BLaER1 (cell line): ENCODE data around the gene SP3.
A peak's percentile ranks its signal among the peaks of the same experiment; 100 is the strongest.
"Not testable (repeated sequence)": the region's sequence is repeated elsewhere in the genome, so short reads cannot be mapped to it uniquely, and the experiment has no call there.

Experiments used
- H3K27ac ChIP-seq: shearing (Covaris generic); formaldehyde crosslinking; 2 replicates; pipeline ENCODE4 v1.8.1; 2022
- H3K27me3 ChIP-seq: shearing (Covaris generic); formaldehyde crosslinking; 2 replicates; pipeline ENCODE4 v1.8.1; 2022
- H3K36me3 ChIP-seq: shearing (Covaris generic); formaldehyde crosslinking; 2 replicates; pipeline ENCODE4 v1.8.1; 2022
- H3K4me1 ChIP-seq: shearing (Covaris generic); formaldehyde crosslinking; 2 replicates; pipeline ENCODE4 v1.8.1; 2022
- H3K4me2 ChIP-seq: shearing (Covaris generic); formaldehyde crosslinking; 2 replicates; pipeline ENCODE4 v1.8.1; 2022
- H3K4me3 ChIP-seq: shearing (Covaris generic); formaldehyde crosslinking; 2 replicates; pipeline ENCODE4 v1.8.1; 2022
- H3K9ac ChIP-seq: shearing (Covaris generic); formaldehyde crosslinking; 2 replicates; pipeline ENCODE4 v1.8.1; 2022
- H3K9me3 ChIP-seq: shearing (Covaris generic); formaldehyde crosslinking; 2 replicates; pipeline ENCODE4 v1.8.1; 2022
- H4K20me1 ChIP-seq: shearing (Covaris generic); formaldehyde crosslinking; 2 replicates; pipeline ENCODE4 v1.8.1; 2022
- Cebpa-rat ChIP-seq: shearing (Covaris generic); IDR thresholded peaks from 2 replicates; pipeline ENCODE4 v1.8.1; 2022

SP3 gene

DNA sequence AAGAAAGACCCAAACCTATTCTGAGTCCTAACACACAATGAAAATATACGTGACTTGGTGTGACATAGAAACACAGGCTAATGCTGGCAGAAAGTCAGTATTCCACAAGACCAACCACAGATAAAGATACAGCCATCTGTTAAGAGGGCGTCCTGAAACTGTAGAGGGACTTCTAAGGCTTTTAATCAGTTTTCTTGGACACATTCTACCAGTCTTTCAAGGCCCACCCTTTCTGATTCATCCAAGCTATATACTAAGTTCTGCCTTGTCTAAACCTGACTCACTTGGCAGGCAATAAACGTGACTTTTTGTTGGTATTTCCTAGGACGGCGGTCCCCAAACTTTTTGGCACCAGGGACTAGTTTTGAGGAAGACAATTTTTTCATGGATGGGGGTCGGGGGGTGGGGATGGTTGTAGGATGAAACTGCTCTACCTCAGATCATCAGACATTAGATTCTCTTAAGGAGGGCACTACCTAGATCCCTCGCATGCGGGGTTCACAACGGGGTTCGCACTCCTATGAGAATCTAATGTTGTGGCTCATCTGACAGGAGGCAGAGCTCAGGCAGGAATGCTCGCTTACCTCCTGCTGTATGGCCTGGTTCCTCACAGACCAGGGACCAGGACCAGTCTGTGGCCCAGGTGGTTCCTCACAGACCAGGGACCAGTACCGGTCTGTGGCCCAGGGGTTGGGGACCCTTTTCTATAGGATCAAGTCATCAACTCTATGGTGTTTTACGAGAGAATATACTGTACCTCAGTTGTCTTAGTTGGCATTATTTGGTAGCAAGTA is 61.4 kb downstream of the SP3 start:
- H4K20me1 ChIP-seq, result no peaks in the 10 kb centered on the region
- TF ChIP-seq Cebpa-rat, result no peak

DNA sequence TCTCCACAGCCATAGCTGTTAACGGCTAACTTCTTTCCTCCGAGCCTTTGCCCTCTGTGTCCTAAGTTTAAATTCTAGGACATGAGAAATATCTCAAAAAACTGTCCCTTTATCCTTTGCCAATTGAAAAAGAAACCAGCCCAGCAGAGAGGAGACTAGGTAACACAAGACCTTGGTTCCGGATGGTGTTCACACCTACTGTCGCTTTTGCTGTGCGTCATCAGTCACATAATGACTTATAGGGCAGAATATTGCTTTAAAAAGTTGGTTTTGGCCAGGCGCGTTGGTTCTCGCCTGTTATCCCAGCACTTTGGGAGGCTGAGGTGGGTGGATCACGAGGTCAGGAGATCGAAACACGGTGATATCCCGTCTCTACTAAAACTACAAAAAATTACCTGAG is 66.2 kb downstream of the SP3 start:
- Histone ChIP-seq H3K9ac (no peak overlapping the region), H3K36me3 (peaks cover 6% of the 10 kb centered on the region), H3K4me2 (no peak overlapping the region), H3K9me3 (no peaks in the 10 kb centered on the region), H3K27ac (no peak overlapping the region), H3K4me3 (no peak overlapping the region), H3K4me1 (peaks cover 32% of the 10 kb centered on the region), H3K27me3 (no peaks in the 10 kb centered on the region), H4K20me1 (no peaks in the 10 kb centered on the region)
- no peak for TF ChIP-seq Cebpa-rat

More for the DNA sequence above, 61.4 kb downstream of the SP3 start:
- no peak overlapping the region for H3K9ac ChIP-seq
- H3K4me3 ChIP-seq, result no peak overlapping the region
- H3K36me3 ChIP-seq, result peaks cover 44% of the 10 kb centered on the region
- no peak overlapping the region for H3K4me2 ChIP-seq
- H3K9me3 ChIP-seq, result no peaks in the 10 kb centered on the region
- peaks cover 3% of the 10 kb centered on the region; the same call in 1 of the 2 replicates for H3K4me1 ChIP-seq
- H3K27ac ChIP-seq, result no peak overlapping the region
- H3K27me3 ChIP-seq, result no peaks in the 10 kb centered on the region

DNA sequence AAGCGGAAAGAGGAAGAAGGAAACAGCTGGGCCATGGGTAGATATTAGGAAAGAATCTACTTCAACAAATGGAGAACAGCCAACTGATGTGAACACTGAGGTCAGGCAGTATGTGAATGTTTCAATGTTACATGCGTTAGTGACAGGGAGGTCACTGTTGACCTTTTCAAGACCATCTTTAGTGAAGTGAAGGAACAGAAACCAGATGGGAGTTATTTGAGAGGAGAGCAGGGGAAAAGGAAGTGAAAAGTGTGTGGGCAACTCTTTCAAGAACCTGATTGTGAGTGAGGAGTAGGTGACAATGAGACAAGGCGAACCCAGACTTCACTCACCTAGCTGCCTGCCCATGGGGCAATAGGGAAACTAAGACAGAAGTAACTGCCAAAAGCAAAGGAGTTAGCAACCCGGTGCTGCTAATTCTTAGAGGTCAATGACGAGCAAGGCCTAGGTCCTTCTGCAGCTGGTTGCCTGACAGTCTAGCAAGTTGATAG is 67.0 kb downstream of the SP3 start:
- H3K4me2 ChIP-seq, result peak overlapping the region; percentile 0; the same call in 1 of the 2 replicates
- no peak for TF ChIP-seq Cebpa-rat
- no peaks in the 10 kb centered on the region for H4K20me1 ChIP-seq
- H3K27me3 ChIP-seq, result no peaks in the 10 kb centered on the region
- H3K36me3 ChIP-seq, result no peaks in the 10 kb centered on the region
- peaks cover 34% of the 10 kb centered on the region for H3K4me1 ChIP-seq
- no peak overlapping the region for H3K4me3 ChIP-seq
- no peak overlapping the region for H3K9ac ChIP-seq
- no peaks in the 10 kb centered on the region for H3K9me3 ChIP-seq
- no peak overlapping the region for H3K27ac ChIP-seq

DNA sequence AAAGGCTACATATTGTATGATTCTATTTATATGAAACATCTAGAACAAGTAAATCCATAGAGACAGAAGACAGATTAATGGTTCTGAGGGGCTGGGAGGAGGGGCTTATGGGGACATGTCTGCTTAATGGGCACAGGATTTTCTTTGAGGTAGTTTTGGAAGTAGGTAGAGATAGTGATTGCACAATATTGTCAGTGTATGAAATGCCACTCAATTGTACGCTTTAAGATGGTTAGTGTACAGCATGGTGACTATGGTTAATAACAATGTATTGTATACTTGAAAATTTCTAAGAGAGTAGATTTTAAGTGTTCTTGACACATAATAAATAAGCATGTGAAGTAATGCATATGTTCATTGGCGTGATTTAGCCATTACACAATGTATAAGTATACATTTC is 68.4 kb downstream of the SP3 start:
- Histone ChIP-seq H3K27me3 (no peaks in the 10 kb centered on the region), H3K4me1 (peaks cover 34% of the 10 kb centered on the region), H3K9me3 (no peaks in the 10 kb centered on the region; the same call in 1 of the 2 replicates), H4K20me1 (no peaks in the 10 kb centered on the region), H3K36me3 (no peaks in the 10 kb centered on the region), H3K4me3 (no peak overlapping the region), H3K4me2 (no peak overlapping the region), H3K27ac (no peak overlapping the region), H3K9ac (no peak overlapping the region)
- peak; percentile 43; the same call in 1 of the 2 replicates for TF ChIP-seq Cebpa-rat

DNA sequence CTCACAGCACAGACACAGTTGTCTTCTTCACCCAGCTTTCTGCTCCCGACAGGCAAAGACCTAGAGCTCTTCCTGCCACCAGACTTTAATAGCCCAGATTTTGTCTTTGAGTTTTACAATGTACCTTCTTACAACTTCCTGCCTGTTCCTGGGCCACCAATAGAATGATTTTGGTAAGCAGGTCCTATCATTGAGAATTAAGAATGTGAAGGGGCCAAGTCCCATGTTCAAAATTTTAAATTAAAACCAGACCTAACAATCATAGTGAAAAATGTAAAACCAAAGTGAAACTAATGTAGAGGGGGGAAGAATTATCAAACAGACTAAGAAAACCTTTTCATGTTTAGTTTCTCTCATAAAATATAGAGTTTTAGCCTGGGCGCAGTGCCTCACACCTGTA is 72.8 kb downstream of the SP3 start:
- H3K36me3 ChIP-seq, result peaks cover 6% of the 10 kb centered on the region; the same call in 1 of the 2 replicates
- no peak overlapping the region for H3K9ac ChIP-seq
- H3K4me2 ChIP-seq, result no peak overlapping the region
- no peak for TF ChIP-seq Cebpa-rat
- peaks cover 38% of the 10 kb centered on the region for H3K9me3 ChIP-seq
- peaks cover 21% of the 10 kb centered on the region for H3K4me1 ChIP-seq
- H3K27me3 ChIP-seq, result no peaks in the 10 kb centered on the region
- no peak overlapping the region for H3K27ac ChIP-seq
- no peak overlapping the region for H3K4me3 ChIP-seq
- no peaks in the 10 kb centered on the region for H4K20me1 ChIP-seq

DNA sequence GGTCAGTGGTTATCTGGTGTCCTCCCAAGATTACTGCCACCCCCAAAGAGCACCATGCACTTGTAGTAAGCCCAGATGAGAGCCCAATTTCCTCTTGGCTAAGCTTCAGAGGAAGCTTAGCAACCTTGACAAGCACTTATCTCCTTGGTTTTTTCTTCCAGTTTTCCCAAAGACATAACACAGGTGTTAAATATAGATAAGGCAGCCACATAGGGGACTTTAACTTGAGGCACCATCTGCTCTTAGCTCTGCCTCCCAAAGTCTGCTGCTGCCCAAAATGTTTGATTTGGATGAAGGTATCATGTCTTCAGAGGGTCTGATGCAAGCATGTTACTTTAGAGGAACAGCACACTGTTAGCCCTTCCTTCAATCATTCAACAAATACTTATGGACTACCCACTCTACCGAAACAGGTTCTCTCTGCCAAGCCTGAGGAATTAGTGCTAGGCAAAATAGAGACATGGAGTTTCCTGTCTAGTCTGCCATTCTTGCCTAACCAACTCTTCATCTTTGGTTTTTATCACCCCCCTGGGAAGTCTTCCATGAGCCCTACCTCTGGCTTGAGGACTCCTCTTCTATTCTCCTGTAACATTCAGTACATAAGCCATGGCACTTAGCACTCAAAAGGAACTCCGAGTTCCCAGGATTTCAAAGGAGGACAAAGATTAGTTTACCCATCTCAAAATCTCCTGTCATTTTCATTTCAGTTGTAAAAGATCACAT is 73.7 kb downstream of the SP3 start:
- H3K9ac ChIP-seq, result no peak overlapping the region
- H3K36me3 ChIP-seq, result peaks cover 6% of the 10 kb centered on the region; the same call in 1 of the 2 replicates
- peaks cover 38% of the 10 kb centered on the region for H3K9me3 ChIP-seq
- H3K4me1 ChIP-seq, result peaks cover 21% of the 10 kb centered on the region
- TF ChIP-seq Cebpa-rat, result no peak
- H3K27me3 ChIP-seq, result no peaks in the 10 kb centered on the region
- no peak overlapping the region for H3K4me3 ChIP-seq
- no peak overlapping the region for H3K27ac ChIP-seq
- no peaks in the 10 kb centered on the region for H4K20me1 ChIP-seq
- H3K4me2 ChIP-seq, result no peak overlapping the region

DNA sequence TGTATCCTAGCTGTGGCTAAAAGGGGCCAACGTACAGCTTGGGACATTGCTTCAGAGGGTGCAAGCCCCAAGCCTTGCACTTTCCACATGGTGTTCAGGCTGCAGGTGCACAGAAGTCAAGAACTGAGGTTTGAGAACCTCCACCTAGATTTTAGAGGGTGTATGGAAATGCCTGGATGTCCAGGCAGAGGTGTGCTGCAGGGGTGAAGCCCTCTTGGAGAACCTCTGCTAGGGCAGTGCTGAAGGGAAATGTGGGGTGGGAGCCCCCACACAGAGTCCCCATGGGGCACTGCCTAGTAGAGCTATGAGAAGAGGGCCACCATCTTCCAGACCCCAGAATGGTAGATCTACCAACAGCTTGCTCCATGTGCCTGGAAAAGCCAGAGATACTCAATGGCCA is 75.7 kb downstream of the SP3 start:
- 0 out of 2 replicates have a peak overlapping the region, but pooled peaks have one; percentile 0 for H3K4me3 ChIP-seq
- H3K27ac ChIP-seq, H3K9ac ChIP-seq, H3K36me3 ChIP-seq, H4K20me1 ChIP-seq, H3K27me3 ChIP-seq, H3K4me1 ChIP-seq, H3K4me2 ChIP-seq: not testable (repeated sequence)
- peaks cover 49% of the 10 kb centered on the region for H3K9me3 ChIP-seq

DNA sequence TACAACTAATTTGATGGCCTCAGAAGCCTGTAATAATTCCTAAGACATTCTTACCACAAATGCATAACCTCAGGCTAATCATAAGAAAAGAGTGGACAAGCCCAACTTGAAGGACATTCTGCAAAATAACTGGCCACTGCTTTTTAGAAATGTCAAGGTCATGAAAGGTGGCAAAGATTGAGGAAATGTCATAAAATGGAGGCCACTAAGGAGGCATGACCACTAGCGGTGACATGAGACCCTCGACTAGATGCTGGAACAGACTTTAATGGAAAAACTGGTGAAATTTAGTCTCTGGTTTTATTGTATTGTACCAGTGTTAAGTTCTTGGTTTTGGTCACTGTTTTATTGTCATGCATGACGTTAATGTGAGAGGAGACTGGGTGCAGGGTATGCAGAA is 78.6 kb downstream of the SP3 start:
- no peak overlapping the region for H3K4me2 ChIP-seq
- no peak overlapping the region for H3K9ac ChIP-seq
- H3K9me3 ChIP-seq, result peaks cover 49% of the 10 kb centered on the region
- peaks cover 21% of the 10 kb centered on the region for H3K4me1 ChIP-seq
- no peak for TF ChIP-seq Cebpa-rat
- H3K4me3 ChIP-seq, result no peak overlapping the region
- no peaks in the 10 kb centered on the region for H4K20me1 ChIP-seq
- no peak overlapping the region for H3K27ac ChIP-seq
- no peaks in the 10 kb centered on the region for H3K27me3 ChIP-seq
- H3K36me3 ChIP-seq, result peaks cover 6% of the 10 kb centered on the region; the same call in 1 of the 2 replicates

DNA sequence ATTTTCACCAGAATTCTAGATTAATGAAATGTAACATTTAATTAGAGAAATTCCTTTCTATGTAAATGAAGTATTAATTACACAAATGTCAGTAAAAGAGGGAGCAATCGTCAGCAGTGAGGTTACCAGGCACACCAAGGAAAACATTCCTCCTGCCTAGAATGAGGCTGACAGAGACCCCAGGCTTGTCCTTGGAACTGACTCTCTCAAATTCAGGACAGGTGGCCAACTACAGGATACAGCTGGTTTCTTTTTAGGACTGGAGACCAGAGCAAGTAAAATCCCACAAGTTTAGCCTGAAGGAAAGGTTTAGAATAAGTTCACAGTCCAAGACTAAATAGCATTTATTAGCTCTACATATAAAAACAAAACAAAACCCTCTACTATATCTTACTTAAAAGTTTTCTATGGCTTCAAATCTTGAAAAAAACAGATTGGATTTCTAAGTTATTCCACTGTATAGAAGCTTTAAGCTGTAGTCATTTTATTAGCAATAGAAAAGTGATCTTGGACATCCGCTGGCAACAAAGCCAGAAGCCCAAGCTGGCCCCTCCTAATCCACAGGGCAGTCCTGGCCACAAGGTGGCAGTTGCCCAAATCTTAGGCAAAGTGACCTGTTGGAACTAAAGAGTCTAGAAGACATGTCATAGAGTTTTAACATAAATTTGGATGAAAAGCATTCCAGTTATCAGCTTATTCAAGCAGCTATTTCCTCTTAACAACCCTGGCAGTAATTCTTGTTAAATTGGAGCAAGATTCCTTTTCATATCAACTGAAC is 81.0 kb downstream of the SP3 start:
- H3K9ac ChIP-seq, result no peak overlapping the region

More for the DNA sequence above, 81.0 kb downstream of the SP3 start:
- no peak overlapping the region for H3K4me2 ChIP-seq
- H3K4me1 ChIP-seq, result peaks cover 45% of the 10 kb centered on the region
- no peak overlapping the region for H3K4me3 ChIP-seq
- no peak for TF ChIP-seq Cebpa-rat
- H3K27ac ChIP-seq, result no peak overlapping the region
- H4K20me1 ChIP-seq, result no peaks in the 10 kb centered on the region
- H3K36me3 ChIP-seq, result no peaks in the 10 kb centered on the region
- H3K9me3 ChIP-seq, result peaks cover 26% of the 10 kb centered on the region
- H3K27me3 ChIP-seq, result no peaks in the 10 kb centered on the region
